B cell (primary cell): ENCODE data around the gene DOK7.

Experiments used
- EZH2 ChIP-seq: IDR thresholded peaks from 2 replicates; pipeline ENCODE4 v1.6.1; 2012; ENCODE audit warnings: borderline replicate concordance, low read depth, mild to moderate bottlenecking, moderate library complexity, low read length; ENCODE audit not compliant: insufficient read depth, poor library complexity, severe bottlenecking
- TF ChIP-seq, protein P1 (sequence below): fragments of 200-600 bp; IDR thresholded peaks from one replicate; pipeline ENCODE4 v1.8.0; 2022; ENCODE audit warnings: antibody characterized with exemption, mild to moderate bottlenecking

DNA sequence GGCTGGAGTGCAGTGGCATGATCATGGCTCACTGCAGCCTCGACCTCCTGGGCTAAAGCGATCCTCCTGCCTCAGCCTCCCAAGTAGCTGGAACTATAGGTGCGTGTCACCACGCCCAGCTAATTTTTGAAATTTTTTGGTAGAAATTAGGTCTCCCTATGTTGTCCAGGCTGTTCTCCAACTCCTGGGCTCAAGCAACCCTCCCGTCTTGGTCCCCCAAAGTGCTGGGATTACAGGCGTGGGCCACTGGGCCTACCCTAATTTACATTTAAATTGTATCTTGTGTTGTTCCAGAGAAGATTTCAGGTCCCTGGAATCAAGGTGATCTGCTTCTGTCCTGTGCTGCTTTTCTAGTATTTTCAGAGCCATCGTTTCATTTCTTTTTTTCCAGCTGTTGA, 70.3 kb downstream of the DOK7 start:
- TF ChIP-seq, protein P1, sequence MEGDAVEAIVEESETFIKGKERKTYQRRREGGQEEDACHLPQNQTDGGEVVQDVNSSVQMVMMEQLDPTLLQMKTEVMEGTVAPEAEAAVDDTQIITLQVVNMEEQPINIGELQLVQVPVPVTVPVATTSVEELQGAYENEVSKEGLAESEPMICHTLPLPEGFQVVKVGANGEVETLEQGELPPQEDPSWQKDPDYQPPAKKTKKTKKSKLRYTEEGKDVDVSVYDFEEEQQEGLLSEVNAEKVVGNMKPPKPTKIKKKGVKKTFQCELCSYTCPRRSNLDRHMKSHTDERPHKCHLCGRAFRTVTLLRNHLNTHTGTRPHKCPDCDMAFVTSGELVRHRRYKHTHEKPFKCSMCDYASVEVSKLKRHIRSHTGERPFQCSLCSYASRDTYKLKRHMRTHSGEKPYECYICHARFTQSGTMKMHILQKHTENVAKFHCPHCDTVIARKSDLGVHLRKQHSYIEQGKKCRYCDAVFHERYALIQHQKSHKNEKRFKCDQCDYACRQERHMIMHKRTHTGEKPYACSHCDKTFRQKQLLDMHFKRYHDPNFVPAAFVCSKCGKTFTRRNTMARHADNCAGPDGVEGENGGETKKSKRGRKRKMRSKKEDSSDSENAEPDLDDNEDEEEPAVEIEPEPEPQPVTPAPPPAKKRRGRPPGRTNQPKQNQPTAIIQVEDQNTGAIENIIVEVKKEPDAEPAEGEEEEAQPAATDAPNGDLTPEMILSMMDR, result no peak
- no peak for TF ChIP-seq EZH2
